ENCODE measurements around the gene AP3S2.

The AP3S2 gene

GRCh38 chr15:89812847-89813320 lies 80.9 kb downstream of the AP3S2 start:
- DNase-seq: no peak

- no peak for DNase-seq
These were observed 81.6 kb downstream of the AP3S2 start for GRCh38 chr15:89812011-89812846.

- no peak for DNase-seq
These were observed 83.0 kb downstream of the AP3S2 start for GRCh38 chr15:89810837-89811236.

GRCh38 chr15:89809787-89810148 lies 84.0 kb downstream of the AP3S2 start:
- no peak for DNase-seq

GRCh38 chr15:89809093-89809786 lies 84.6 kb downstream of the AP3S2 start:
- no peak for DNase-seq

GRCh38 chr15:89808160-89808870 lies 85.5 kb downstream of the AP3S2 start:
- no peak for DNase-seq

- DNase-seq: no peak
These were observed 86.1 kb downstream of the AP3S2 start for GRCh38 chr15:89807689-89808088.

GRCh38 chr15:89806559-89807550 lies 86.9 kb downstream of the AP3S2 start:
- DNase-seq: no peak

GRCh38 chr15:89806210-89806558 lies 87.6 kb downstream of the AP3S2 start:
- DNase-seq: no peak

GRCh38 chr15:89805241-89806209 lies 88.3 kb downstream of the AP3S2 start:
- DNase-seq: no peak

GRCh38 chr15:89803941-89804800 lies 89.6 kb downstream of the AP3S2 start:
- DNase-seq: no peak

GRCh38 chr15:89802986-89803824 lies 90.6 kb downstream of the AP3S2 start:
- DNase-seq: no peak

- DNase-seq: no peak
These were observed 91.4 kb downstream of the AP3S2 start for GRCh38 chr15:89802231-89802928.

GRCh38 chr15:89801471-89802195 lies 92.2 kb downstream of the AP3S2 start:
- DNase-seq: no peak

GRCh38 chr15:89799918-89800498 lies 93.8 kb downstream of the AP3S2 start:
- DNase-seq: no peak

- no peak for DNase-seq
These were observed 94.5 kb downstream of the AP3S2 start for GRCh38 chr15:89799011-89799911.
